Measurements from ENCODE around the gene RBM39. TPM values are rescaled to one million over a fixed set of nuclear protein-coding genes. Genes with fewer than 3 reads are reported as not detected.

RBM39 gene
- total and polyA plus RNA-seq, 2 of the 8 experiments (the other 6 are each of a cell fraction or from before 2014, with no cell fraction given), result 78.0 to 219 TPM

GRCh38 chr20:35695245-35695749 lies 46.8 kb downstream of the RBM39 start (continued):
- TF ChIP-seq CHD7 (IDR thresholded peaks at IDR 0.05; ENCODE audit: insufficient replicate concordance, low read length) (no peak), KDM4A (IDR thresholded peaks at IDR 0.05; ENCODE audit: low read depth, low read length, severe bottlenecking) (no peak), EP300 (IDR thresholded peaks at IDR 0.05; ENCODE audit: borderline replicate concordance in 1 of 2, low read depth in 2 of 2, low read length in 2 of 2) (no peak), ATF2 (IDR thresholded peaks at IDR 0.05; ENCODE audit: low read length) (no peak), CEBPB (IDR thresholded peaks at IDR 0.05; ENCODE audit: low read depth, low read length) (no peak), RXRA (IDR thresholded peaks at IDR 0.05; ENCODE audit: insufficient read depth, low read depth, low read length) (no peak), TBP (IDR thresholded peaks at IDR 0.05; ENCODE audit: low read depth, low read length) (no peak), EZH2 (IDR thresholded peaks at IDR 0.05; ENCODE audit: low read depth, low read length, severe bottlenecking) (no peak), RBBP5 (IDR thresholded peaks at IDR 0.05; ENCODE audit: borderline replicate concordance, low read depth, low read length) (no peak)
